ENCODE results near the gene MYO9A.

DNA sequence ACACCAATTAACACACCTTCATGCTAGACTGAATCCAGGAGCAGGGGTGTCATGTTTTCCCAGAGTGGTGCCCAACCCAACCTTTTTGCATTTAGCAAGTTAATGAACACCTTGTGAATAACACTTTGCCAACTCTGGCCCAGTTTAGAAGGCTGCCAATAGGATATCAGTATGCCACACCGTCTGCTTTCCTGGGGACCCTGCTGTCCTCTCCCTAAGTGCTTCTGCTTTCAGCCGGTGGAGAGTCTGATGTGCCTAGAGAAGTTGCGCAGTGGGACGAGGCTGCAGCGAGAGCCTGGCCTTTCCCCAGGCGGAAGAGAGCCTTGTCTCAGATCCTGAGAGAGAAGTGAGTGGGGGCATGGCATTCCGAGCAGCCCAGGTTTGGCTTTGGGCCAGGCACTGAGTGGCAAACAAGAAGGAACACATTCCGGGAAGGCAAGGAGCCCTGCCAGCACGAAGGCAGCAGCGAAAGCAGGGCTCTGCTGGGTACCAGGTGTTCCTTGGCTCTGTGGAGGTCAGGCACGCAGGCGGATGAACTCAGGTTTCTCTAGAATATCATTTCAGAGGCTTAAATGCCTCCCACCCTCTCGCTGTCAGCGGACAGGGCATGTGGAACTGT is 37.2 kb upstream of the MYO9A start:
- no peak for TF ChIP-seq EZH2 (IDR thresholded peaks at IDR 0.05; ENCODE audit: low read depth)
- TF ChIP-seq, protein P1, sequence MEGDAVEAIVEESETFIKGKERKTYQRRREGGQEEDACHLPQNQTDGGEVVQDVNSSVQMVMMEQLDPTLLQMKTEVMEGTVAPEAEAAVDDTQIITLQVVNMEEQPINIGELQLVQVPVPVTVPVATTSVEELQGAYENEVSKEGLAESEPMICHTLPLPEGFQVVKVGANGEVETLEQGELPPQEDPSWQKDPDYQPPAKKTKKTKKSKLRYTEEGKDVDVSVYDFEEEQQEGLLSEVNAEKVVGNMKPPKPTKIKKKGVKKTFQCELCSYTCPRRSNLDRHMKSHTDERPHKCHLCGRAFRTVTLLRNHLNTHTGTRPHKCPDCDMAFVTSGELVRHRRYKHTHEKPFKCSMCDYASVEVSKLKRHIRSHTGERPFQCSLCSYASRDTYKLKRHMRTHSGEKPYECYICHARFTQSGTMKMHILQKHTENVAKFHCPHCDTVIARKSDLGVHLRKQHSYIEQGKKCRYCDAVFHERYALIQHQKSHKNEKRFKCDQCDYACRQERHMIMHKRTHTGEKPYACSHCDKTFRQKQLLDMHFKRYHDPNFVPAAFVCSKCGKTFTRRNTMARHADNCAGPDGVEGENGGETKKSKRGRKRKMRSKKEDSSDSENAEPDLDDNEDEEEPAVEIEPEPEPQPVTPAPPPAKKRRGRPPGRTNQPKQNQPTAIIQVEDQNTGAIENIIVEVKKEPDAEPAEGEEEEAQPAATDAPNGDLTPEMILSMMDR (conservative IDR thresholded peaks at IDR 0.05): no peak
